HG03439 (cell line): Measurements from ENCODE around the gene MCC.
A peak's percentile ranks its signal among the peaks of the same experiment; 100 is the strongest.

Source experiments
- ATAC-seq: cut with Tn5 transposase; IDR thresholded peaks from one replicate; pipeline ENCODE4 v1.9.1; 2021; ENCODE audit warnings: mild to moderate bottlenecking, moderate library complexity; ENCODE audit not compliant: unreplicated experiment

Gene MCC

DNA sequence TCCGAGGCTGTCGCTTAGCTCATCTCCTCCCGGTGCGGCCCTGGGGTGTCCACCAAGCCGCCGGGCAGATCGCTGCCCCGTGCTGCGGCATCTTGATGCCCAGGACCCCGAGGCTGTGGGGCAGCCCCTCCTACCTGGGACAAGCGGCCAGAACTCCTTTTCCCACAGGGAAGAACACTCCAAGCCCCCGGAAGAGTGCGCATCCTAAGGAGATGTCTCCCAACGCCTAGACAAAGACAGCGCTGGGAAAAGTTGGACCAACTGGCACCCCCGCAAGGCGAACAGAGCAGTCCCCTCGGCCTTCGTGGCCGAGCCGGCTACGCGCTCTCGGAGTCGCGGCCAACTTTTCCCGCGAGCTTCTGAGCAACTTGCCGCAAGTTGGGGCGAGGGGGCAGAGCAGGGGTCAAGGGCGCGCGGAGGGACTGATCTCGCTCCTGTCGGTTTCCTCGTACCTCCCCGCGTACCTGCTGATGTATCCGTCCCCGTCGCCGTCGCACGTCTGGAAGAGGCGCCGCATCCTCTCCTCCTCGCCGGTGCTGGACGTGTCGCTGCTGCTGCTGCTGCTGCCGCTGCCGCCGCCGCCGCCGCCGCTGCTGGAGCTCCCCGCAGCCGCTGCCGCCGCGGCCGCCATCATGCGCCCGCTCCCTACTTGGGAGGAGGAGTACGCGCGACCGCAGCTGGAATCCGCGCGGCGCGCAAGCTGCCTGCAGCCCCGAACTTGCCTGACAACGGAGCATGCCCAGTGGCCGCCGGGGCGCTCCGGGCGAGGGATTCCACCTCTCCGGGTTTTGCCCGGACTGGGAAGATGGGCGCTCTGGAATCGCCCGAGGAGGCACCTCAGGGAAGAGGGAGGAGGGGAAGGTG, at the start of gene MCC:
MCC (minus strand) TSS at position 673 of the 864 bp plus-strand sequence.
- no peak for ATAC-seq

DNA sequence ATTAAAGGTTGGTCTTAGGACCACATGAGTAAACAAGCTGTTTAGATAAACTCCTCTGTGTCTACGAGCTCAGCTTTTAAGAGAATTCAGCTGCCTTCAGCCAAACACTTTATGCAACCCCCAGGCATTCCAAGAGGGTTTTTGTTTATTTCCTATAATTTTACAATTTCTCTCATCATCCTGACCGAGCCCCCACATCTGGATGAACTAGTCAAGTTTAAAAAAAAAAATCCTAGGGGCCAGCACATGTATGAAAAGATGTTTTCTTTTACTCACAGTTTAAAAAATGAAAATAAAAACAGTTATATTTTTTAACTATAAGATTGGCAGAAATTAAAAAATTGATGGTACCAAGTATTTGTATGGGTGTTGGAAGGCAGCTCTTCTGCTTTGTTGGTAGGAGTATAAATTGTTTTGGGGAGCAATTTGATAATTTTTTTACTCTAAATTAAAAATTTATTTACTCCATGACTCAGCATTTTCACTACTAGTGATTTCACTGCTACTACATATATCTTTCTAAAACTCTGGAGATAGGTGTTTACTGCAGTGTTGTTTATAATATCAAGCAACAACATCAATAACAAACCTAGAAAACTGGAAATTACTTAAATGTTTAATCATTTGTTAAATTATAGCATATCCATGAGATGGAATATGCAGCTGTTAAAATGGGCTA, 43.4 kb upstream of the MCC start:
- no peak for ATAC-seq

DNA sequence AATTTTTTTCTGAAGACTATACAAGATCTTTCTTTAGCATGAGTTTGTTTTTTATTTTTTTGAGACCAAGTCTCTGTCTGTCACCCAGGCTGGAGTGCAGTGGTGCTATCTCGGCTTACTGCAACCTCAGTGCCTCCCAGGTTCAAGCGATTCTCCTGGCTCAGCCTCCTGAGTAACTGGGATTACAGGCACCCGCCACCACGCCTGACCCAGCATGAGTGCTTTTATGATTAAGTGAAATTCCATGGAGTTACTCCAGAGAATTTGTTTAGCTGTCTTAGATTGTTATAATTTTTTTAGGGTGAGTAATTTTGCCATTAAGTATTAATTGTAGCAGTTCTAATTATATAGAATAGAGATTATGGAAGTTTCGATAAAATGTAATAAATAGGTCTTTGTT, 39.5 kb upstream of the MCC start:
- ATAC-seq: no peak

DNA sequence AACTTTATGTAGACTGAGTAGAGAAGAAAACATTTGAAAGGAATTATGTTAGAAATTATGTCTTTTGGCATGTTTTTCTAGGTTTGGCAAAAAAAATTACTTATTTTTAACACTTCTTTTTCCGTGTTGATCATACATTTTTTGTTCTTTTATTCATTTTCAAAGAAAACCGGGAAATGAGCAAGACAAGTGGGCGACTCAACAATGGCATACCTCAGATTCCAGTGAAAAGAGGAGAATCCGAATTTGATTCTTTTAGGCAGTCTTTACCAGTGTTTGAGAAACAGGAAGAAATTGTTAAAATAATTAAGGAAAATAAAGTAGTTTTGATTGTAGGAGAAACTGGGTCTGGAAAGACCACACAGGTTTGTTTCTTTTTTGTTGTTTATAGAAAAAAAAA, 38.2 kb upstream of the MCC start:
- no peak for ATAC-seq

DNA sequence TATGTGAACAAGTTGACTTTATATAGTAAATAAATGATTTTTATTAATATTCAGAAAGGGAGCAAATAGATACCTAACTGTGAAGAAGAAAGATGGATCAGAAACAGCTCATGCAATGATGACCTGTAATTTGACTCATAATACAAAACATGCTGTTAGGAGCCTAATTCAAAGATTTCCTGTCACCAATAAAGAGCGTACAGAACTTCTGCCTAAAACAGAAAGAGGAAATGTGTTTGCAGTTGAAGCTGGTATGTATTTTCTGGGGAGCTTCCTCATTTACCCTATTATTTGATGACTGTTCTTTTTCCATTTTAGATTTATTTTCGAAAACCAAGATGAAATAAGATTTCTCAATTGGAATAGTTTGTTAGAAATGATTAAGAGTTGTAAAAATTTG, 36.7 kb upstream of the MCC start:
- no peak for ATAC-seq

DNA sequence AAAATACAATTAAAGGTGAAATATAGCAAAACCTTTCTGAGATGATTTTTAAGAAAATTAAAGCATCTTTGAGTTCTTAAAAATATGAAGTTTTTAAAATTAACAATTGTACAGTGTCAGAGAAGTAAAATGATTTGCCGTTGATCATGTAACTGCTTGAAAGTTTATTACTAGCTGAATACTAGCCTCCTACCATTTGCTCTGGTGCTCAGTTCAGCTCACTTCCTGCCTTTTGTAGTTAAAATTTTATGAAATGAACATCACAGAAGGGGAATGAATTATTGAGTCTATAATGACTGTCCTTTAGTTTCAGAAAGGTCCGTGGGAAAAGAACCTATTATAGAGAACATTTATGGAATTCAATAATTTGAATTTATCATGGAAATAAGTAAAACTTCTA, 34.9 kb upstream of the MCC start:
- ATAC-seq: no peak

DNA sequence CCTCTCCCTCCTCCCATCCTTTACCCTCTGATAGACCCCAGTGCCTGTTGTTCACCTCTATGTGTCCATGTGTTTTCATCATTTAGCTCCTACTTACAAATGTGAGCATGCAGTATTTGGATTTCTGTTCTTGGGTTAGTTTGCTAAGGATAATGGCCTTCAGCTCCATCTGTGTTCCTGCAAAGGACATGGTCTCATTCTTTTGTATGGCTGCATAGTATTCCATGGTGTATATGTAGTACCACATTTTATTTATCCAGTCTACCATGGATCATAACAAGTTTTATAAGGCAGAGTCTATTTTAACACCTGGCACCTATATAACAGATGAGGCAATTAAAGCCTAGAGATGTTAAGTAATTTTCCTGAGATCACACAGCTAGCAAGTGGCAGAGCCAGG, 32.6 kb upstream of the MCC start:
- ATAC-seq: no peak

DNA sequence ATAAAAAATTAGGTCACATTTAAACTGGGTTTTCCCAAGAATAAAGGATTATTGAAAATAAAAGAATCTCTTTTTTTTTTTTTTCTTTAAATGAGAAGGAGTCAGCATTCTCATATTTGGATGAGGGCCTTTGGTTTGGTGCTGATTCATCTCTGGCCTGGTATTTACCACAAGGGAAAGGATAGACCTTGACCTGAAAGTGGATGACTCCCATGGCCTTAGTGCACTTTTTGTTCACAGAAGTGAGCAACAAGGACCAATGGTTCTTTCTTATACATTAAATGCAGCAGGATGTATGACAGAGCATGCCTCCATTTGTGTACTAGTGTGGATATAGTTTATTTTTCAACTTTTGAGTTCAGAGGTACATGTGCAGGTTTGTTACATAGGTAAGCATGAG, 32.2 kb upstream of the MCC start:
- peak; percentile 51 for ATAC-seq

DNA sequence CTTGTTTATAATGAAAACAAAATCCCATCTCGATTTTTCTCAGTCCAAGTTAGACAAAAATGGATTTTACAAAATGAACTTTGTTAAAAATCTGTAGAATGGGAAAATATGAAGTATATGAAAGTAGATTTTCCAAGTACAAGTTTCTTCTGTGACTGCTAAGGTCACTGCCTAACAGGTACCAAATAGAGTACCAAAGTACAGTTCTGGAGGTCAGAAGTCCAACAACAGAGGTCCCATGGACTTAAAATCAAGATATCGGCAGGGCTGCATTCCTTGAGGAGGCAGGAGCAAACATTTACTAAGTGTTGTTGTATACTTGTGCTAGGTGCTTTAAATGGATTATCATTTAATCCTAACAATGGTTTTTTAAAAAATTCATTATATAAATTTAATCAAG, 31.2 kb upstream of the MCC start:
- ATAC-seq: no peak

DNA sequence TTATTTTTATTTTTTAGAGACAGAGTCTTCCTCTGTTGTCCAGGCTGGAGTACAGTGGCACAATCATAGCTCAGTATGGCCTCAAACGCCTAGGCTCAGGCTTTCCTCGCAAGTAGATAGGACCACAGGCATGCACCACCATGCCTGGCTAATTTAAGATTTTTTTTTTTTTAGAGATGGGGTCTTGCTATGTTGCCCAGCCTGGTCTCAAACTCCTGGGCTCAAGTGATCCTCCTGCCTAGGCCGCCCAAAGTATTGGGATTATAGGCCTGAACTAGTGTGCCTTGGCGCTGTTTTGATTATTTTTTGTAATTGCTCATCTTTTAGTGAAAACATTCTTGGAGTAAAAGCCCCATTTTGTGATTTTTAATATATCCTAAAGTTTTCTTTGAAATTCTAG, 30.6 kb upstream of the MCC start:
- ATAC-seq: no peak

DNA sequence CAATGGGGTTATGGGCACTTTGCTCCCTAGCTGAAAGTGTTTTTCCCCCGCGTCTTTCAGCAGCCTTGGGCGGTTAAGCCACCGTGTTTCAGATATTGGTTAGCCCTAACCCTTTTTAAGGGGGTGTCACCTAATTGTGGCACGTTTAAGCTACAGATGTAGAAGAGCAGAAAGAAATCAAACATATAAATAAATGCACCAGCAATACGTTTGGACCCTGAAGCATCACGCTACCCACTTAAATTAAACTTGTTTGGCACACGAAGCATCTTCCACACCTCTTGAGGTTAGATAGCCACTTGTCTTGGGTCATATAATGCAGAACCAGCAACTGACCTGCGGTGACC, 26.0 kb upstream of the MCC start:
- ATAC-seq: no peak

DNA sequence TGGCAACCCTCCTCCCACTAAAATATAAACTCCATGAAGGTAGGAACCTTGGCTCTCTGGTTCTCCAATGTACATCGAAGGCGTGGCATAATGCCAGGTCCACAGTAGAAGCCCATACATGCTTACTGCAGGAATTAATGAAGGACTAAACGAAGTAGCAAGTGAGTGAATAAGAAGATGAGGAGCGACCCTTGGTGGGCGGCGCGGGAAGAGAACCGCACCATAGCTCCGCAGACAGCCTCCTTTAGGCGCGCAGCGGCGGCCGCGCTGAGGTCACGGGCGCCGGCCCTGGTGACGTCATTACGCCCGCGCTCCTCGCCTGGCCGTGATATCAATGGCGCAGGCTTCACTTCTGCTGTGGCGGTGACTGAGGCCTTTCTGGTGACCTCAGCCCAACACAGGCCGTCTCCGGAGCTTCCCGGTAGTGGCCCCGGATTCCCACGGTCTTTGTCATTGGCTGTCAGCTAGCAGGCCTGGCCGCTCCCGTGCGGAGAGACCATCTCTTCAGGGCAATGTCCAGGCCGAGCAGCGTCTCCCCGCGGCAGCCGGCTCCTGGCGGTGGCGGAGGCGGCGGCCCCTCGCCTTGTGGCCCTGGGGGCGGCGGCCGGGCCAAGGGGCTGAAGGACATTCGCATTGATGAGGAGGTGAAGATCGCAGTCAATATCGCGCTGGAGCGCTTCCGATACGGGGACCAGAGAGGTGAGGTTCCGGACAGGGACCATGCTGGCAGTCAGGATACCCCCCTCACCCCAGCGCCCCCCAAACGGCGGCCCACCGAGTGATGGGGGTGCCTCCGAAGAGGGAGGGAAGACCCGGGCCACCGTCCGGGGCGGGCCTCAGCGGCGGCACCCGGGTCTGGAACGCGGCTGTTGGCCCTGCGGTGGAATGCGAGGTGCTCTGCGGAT, 25.4 kb upstream of the MCC start, which contains the start of gene YTHDC2:
YTHDC2 (plus strand) TSS at position 311 of the 905 bp plus-strand sequence; CDS start at position 513, 202 bp downstream.
- ATAC-seq: peak; percentile 99

DNA sequence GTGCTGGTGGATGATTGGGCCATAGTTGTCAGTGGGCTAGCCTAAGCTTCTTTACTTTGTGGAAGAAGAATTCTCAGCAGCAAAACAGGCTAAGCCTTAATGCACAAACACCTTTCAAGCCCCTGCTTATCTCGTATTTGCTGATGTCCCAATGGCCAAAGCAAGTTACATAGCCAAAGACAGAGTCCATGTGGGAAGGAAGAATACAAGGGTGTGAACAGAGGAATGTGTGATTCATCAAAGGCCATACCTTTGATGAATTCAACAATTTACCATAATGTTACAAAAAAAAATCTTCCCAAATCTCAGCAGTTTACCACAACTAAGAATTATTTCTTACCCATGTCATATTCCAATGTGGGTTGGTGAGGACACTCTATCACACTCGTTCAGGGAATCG, 24.1 kb upstream of the MCC start:
- ATAC-seq: no peak

DNA sequence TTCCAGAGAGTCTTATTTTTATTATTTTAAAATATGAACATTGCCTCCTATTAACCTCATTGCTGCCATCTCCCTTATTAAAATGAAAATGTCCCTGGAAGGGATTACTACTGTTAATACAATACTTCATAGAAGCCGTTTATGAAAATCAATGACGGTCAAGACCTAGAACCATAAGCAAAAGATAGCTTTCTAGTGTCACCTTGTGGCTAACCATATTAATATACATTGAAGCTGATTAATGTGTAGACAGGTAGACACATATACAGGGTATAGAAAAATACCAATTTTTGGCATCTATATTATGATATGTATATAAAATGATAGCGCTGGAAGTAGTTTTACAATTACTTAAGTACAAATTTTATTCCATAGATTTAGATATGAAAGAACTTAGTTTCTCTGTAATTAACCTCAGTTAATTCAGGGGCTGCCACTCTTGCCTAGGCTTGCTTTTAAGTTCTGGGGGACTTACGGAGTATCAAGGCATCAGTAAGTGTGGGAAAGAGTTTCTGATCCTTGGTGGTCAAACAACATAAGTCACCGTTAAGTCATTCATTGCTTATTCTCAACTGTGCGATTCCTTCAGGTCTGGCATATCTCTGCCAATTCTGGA, 22.7 kb upstream of the MCC start:
- no peak for ATAC-seq

DNA sequence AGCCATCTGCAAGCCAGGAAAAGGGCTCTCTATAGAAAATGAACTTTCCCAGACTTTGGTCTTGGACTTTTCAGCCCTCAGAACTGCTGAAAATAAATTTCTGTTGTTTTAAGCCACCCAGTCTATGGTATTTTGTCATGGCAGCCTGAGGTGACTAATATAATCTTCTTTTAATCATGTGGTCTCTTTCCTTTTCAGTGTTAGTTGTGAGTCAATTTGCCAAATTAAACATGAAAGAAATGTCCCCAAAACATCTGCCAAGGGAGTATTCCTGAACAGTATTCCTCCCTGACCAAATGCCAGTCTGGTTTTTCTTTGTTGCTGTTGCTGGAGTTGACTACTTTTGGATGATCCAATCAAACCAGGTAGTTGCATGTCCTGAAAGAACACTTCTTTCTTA, 20.5 kb upstream of the MCC start:
- no peak for ATAC-seq

DNA sequence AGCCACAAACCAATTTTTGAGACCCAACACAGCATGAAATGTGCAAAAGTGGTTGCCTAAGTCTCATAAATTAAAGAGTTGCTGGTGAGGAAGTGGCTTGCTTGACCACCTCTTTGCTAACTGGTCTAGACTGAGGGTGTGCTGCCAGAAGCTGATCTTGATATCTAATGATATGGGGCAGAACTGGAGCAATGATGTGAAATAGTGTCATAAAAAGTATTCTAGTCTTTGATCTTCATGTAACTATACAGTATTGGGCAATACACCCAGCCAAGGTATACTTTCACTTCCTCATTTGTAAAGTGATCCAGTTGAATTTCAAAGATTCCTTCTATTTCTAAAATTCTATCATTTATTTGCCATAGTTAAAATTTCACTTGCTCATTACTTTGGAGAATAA, 19.3 kb upstream of the MCC start:
- ATAC-seq: no peak

DNA sequence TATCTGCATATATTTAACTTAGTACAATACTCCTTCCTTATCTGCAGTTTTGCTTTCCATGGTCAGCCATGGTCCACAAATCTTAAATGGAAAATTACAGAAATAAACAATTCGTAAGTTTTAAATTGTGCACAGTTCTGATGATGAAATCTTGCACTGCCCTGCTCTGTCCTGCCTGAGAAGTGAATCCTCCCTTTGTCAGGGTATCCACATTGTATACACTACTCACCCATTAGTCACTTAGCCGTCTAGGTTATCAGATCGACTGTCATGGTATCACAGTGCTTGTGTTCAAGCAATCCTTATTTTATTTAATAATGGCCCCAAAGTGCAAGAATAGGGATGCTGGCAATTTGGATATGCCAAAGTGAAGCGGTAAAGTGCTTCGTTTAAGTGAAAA, 16.9 kb upstream of the MCC start:
- no peak for ATAC-seq

DNA sequence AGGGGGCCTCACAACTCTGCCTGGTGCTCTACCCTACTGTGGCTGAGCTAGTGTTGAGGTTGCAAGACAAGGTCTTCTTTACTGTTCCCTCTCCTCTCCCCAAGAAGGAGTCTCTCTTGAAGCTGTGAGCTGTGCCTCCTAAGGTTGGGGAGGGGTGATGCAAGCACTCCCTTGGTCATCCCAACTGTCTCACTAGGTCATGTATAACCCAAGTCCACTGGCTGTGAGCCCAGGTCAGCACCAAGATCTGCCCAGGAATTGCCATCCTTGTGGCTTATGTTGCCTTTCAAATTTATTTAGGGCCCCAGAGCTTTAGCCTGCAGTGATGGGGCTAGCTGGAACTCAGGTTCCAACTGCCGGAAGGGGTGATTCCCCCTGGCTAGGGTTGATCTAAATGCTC, 14.9 kb upstream of the MCC start:
- no peak for ATAC-seq

DNA sequence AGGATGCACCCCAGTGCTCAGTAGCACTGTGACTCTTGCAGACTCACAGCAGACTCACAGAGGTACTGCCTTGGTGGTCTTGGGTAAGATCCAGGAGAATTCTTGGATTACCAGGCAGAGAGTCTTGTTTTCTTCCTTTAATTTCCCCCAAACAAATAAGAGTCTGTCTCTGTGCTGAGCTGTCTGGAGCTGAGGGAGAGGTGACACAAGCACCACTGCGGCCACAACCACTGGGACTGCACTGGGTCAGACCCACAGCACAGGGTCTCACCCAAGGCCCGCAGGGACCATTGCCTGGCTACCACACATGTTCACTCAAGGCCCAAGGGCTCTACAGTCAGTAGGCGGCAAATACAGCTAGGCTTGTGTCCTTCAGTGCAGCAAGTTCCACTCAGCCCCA, 13.8 kb upstream of the MCC start:
- no peak for ATAC-seq

DNA sequence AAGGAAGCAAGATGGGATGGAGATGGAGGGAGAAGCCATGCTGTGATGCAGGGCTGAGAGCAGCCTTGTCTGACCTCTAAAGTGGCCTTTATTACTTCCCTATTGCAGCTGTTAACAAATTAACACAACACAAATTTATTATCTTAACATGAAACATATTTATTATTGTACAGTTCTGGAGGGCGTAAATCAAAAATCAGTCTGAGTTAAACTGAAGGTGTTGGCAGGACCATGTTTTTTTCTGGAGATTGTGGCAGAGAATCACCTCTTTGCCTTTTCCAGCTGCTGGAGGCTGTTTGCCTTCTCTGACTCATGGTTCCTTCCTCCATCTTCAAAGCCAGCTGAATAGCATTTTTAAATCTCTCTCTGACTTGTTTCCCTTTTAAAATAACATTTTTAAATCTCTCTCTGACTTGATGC, 7.2 kb upstream of the MCC start:
- ATAC-seq: no peak

DNA sequence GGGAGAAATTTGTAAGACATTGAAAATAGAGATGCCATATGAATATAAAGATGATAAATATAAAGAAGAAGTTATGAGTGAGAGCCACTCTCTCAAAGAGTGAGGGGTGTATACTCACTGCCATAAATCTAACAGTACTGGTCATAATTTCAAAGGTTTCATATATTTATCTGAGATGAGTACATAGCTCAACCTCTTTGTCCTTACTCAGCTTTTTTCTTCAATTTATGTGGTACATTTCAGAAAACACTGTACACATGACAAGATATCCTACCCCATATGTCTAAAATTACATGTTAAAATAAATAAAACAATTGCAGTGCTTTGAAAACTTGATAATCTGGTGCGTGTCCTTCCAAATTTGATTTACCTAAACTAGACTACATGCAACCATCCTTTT, 5.2 kb upstream of the MCC start:
- ATAC-seq: no peak
